ENCODE results near the gene FGD3.

The FGD3 gene

GRCh38 chr9:92973700-92974099, 26.4 kb downstream of the FGD3 start:
- TF ChIP-seq, protein P1, sequence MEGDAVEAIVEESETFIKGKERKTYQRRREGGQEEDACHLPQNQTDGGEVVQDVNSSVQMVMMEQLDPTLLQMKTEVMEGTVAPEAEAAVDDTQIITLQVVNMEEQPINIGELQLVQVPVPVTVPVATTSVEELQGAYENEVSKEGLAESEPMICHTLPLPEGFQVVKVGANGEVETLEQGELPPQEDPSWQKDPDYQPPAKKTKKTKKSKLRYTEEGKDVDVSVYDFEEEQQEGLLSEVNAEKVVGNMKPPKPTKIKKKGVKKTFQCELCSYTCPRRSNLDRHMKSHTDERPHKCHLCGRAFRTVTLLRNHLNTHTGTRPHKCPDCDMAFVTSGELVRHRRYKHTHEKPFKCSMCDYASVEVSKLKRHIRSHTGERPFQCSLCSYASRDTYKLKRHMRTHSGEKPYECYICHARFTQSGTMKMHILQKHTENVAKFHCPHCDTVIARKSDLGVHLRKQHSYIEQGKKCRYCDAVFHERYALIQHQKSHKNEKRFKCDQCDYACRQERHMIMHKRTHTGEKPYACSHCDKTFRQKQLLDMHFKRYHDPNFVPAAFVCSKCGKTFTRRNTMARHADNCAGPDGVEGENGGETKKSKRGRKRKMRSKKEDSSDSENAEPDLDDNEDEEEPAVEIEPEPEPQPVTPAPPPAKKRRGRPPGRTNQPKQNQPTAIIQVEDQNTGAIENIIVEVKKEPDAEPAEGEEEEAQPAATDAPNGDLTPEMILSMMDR (IDR thresholded peaks at IDR 0.05; ENCODE audit: insufficient read depth, missing control alignments), result no peak
- FAIRE-seq (no peak), DNase-seq (ENCODE audit: insufficient read length, low spot score) (no peak)

DNA sequence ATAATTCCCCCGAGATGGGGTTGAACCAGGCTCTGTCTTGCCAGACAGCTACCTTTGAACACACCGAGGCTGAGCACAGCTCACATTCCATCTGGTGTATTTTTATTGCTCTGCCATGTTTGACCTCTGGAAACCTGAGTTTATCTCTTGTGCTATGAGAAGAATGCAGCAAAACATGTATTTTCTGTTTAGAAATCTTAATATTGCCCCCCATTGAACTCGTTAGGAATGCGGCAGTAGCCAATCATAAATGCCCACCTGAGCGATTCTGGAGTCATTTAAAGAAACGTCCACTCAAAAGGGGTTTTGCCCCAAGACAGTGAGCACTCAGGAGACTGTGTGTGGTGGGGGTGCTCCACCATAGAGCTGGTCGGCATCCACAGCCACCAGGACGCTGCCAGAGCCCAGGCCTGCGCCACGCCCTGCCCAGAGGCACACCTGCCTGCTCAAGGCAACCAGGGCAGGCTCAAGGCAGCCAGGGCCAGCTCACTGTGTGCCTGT, 26.9 kb downstream of the FGD3 start:
- TF ChIP-seq, protein P1 (IDR thresholded peaks at IDR 0.05; ENCODE audit: insufficient read depth, missing control alignments), result no peak
- DNase-seq (ENCODE audit: insufficient read length, low spot score) (no peak), FAIRE-seq (no peak)

DNA sequence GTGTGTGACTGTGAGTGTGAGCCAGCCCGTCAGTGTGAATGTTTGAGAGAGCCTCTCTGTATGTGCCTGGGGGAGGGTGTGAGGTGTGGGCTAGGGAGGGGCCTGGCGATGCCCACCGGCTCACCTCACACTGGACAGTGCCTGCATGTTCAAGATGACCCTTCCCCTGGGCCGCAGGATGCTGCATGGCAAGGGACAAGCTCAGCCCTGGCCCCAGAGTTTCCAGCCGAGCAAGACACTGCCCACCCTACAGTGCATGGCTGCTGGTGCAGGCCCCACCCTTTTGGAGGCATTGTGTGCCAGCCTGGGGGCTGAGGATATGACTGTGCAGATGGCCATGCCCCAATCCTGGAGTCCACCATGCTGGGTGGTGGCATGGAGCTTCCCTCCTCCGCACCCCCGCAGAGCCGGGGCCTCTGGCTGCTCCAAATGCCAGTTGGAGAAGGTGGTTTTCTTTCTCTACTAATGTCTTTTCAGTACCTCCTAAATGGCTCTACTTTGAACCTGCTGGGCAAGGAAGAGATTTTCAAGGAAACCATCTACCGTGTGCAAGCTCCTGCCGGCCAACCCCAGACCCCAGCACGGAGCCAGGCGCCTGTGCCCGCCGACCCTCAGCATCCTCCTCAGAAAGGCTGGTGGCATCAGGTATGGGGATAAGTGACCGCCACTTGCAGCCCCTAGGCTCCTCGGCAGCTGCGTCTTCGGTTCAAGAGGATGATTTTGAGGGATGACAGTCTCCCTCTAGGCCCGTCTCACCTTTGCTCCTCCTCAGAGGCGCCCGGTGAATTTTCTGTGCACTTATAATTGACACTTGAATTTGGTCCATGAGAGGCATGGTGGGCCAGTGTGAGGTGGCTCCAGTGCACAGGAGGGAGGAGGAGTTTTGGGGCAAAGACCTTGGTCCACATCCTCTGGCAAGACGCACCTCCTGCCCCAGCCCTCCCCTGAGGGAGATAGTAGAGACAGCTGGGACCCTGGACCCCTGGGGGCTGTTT, 27.7 kb downstream of the FGD3 start:
- TF ChIP-seq, protein P1 (IDR thresholded peaks at IDR 0.05; ENCODE audit: insufficient read depth, missing control alignments), result no peak
- no peak for FAIRE-seq
- DNase-seq (ENCODE audit: insufficient read length, low spot score), result no peak

- DNase-seq (ENCODE audit: insufficient read length, low spot score) (no peak), FAIRE-seq (no peak)
- TF ChIP-seq, protein P1 (IDR thresholded peaks at IDR 0.05; ENCODE audit: insufficient read depth, missing control alignments), result no peak
Observed at GRCh38 chr9:92976431-92976830, 29.1 kb downstream of the FGD3 start.

DNA sequence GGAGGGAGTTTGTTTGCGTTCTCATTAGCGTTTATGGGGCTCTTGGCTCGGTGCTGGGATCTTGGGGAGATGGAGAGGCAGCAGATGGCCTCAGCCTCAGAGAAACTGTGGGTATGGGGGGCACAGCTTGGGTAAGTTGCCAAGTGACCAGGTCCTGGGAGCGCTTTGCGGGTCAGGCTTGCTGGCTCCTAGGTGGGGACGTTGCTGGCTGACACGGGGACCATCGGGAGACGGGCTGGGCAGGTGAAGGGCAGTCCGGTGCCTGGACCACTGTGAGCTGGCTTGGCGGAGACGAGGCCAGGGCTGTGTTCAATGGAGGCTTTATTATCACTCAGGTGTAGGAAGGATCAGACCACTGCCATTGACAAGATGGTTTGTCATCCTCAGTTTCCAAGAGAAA, 30.0 kb downstream of the FGD3 start:
- TF ChIP-seq, protein P1 (IDR thresholded peaks at IDR 0.05; ENCODE audit: insufficient read depth, missing control alignments), result no peak
- FAIRE-seq (no peak), DNase-seq (ENCODE audit: insufficient read length, low spot score) (no peak)

- no peak for DNase-seq (ENCODE audit: insufficient read length, low spot score)
- FAIRE-seq, result no peak
- TF ChIP-seq, protein P1 (IDR thresholded peaks at IDR 0.05; ENCODE audit: insufficient read depth, missing control alignments), result no peak
Observed at GRCh38 chr9:92978345-92978875, 31.1 kb downstream of the FGD3 start.

Measured in D721Med (cell line).